Astrocyte (in vitro differentiated cells and primary cell): Measurements from ENCODE around the gene CFAP119.

Source experiments
- CTCF ChIP-seq: IDR thresholded peaks from 2 replicates; pipeline ENCODE4 v1.5.1; 2011; ENCODE audit warnings: low read depth, mild to moderate bottlenecking, inconsistent platforms, low read length, moderate library complexity; ENCODE audit not compliant: insufficient read depth
- EZH2 ChIP-seq: IDR thresholded peaks from 2 replicates; pipeline ENCODE4 v1.6.1; 2012; ENCODE audit warnings: mild to moderate bottlenecking, low read length, inconsistent platforms; ENCODE audit not compliant: insufficient read depth

- no peak for TF ChIP-seq CTCF
- no peak for TF ChIP-seq EZH2
Observed at GRCh38 chr16:30721167-30721566, 40.7 kb downstream of the CFAP119 start.
